HG03064 (cell line): ENCODE measurements around the gene BLNK.

Experiments
- ATAC-seq: cut with Tn5 transposase; IDR thresholded peaks from one replicate; pipeline ENCODE4 v1.9.1; 2021; ENCODE audit warnings: low read depth; ENCODE audit not compliant: unreplicated experiment

BLNK gene

DNA sequence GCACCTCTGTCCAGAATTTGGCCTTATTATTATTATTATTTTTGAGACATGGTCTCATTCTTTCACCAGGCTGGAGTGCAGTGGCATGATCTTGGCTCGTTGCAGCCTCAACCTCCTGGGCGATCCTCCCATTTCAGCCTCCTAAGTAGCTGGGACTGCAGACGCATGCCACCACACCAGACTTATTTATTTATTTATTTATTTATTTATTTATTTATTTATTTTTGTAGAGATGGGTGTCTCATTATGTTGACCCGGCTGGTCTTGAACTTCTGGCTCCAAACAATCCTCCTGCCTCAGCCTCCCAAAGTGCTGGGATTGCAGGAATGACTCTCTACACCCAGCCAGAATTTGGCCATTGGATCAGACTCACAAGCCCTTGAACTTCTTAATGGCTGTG is 6.4 kb downstream of the BLNK start:
- ATAC-seq, result no peak

DNA sequence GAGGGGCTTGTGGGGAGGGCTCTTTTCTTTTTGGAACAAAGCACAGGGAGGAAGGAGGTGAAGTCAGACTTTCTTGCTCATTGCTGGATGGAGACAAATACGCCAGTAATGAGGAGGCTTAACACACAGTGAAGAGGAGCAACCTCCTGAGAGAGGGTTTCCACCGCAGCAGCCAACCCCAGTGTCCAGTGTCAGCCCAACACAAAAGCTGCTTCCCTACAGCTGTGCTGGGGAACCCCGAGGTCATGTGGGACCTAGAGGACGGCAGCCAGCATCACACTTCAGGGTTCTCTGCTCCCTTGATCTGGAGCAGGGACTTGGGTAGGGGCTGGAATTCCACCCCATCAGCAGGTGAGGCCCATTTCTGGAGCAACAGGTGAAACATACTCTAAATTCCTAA is 7.7 kb downstream of the BLNK start:
- no peak for ATAC-seq

DNA sequence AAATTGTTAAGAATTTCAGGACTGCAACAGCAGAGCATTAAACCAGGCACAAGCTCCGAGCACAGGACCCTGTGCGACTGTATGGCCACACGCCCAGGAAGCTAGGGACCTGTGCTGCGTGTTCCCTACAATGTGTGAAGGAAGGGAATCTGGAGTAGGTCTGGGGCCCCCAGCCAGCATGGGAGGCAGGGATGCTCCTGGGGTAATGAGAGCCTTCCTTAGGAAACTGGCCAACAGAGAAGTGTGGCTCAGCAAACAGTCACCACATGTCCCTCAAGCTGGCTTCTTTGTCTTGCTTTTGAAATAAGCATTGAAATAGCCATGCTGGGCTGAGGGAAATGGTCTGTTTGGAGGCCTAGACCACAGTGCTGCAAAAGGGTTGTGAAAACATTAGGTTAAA is 8.2 kb downstream of the BLNK start:
- no peak for ATAC-seq

DNA sequence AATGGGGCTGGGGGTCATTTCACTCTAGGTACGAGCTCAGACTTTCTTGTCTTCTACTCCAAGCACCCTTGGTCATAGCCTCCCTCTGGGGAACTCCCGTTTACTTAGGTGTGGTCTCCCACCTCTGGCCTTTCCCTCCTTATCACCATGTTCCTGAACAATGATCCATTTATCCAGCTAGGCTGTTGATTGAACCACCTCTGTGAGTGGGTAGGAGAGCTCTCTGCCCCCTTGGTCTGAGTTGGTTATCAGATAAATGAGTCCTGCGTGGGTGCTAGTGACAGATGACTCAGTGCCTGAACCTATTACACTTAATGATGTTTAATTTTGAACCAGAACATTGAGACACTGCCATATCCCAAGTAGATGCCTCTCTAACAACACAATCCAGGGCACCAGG is 9.4 kb downstream of the BLNK start:
- ATAC-seq, result no peak

DNA sequence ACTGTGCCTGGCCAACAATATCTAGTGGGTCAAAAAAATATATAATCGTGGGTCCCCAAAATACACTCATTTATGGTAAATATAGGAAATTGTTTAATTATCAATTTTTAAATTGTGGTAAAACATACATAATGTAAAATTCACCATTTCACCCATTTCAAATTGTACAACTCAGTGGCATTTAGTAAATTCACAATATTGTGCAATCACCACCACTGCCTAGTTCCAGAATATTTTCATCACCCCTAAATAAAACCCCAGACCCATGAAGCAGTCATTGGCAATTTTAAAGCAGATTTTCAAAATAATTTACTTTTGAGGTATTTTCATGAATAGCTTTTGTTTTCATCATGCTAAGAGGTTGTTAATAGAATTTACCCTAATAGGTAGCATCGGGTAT is 10.2 kb downstream of the BLNK start:
- ATAC-seq, result no peak

DNA sequence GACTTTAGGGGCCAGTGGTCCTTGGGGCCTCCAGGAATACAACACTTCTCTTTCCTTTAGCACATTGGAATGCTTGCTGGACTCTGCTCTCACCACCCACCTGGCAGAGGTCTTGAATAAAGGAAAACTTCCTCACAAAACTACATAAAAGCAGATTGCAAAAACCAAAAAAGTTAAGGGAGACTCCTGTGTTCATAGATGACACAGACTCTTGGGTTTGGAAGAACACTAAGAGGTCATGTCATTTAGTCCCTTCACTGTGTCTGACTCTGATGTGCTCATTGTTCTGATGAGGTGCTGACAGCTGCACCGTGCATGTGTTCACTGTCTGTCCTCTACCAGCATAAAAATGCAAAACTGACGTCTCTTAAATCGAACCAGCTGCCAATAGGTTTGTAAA is 11.4 kb downstream of the BLNK start:
- no peak for ATAC-seq

DNA sequence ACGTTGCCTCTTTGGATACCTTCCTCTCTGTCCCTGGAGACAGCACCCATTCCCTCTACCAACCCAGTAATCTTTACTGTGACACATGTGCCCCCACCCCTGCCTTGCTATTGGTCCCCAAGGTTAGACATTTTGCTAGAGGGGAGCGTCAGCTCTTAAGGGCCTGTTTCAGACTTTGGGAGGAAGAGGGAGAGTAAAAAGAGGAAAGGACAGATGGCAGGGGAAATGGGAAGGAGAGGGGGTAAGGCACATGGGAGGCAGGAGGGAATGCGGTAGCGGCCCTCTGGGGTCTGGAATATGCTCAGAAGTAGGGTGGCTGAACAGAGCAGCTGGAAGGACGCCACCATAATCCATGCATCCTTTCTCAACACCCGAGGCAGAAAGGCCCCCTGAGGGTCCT is 12.2 kb downstream of the BLNK start:
- no peak for ATAC-seq

DNA sequence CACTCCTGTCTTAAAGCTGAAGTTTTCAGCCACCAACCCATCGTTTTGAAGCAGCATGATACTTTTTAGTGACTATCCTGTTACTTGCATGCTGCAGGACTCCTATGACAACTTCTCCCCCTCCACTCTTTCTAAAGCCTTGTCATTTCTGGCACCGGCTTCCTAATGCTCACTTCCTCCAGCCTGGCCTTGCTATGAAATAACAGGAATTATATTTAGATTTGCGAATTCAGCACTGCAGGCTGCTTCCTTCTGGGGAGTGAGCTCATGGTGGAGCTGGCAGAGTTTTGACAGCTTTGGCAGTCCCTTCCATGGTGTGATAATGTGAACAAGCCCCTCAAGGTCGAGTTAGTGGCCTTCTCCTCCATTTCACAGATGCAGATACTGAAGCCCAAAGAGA is 13.4 kb downstream of the BLNK start:
- ATAC-seq, result no peak

DNA sequence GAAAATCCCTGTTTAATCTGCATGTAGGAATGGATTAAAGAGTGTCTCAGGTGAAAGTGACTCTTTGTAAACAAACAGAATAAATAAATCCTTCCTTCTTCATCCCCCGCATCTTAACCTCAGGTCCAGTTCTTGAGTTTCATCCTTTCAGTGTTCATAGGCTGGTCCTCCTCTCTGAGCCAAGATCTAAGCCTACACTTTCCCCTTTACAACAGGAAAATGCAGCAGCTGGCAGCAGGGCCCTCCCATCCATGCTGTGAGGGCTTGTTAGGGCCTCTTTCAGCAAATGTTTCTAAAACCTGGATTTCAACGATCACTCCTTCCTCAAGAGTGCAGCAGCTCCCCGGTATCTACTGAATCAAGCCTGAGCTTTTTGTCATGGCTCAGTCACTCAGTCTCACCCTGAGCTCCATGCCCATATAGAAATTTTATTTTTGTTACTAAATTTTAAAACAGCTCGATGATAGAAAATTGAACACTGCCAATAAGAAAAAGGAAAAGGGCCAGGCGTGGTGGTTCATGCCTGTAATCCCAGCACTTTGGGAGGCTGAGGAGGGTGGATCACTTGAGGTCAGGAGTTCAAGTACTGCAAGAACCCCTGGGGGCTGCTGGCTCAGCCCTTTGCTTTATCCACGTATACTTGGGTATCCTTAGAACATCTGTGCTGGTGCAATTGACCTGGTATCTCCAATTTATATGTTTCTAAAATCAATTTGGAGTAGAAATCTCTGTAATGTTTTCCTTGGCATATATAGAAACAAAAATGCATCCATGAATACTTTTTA is 15.6 kb downstream of the BLNK start:
- ATAC-seq, result no peak

DNA sequence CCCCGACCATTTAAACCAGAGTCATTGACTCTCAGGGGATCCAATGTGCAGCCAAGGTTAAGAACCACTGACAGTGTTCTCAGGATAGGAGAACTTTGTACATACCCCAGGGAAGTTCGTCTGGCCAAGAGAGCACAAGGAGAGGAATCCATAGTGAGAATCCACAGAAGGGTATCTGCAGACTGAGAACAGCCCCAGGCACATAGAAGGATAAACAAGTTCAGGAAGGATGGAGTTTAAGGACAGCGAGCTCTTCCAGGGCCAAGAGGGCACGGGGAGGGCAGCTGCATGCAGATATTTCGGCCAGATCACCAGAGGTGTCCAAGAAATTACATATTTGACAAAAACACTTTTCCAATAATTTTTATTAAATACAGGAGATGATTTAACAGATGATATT is 16.4 kb downstream of the BLNK start:
- ATAC-seq, result no peak

DNA sequence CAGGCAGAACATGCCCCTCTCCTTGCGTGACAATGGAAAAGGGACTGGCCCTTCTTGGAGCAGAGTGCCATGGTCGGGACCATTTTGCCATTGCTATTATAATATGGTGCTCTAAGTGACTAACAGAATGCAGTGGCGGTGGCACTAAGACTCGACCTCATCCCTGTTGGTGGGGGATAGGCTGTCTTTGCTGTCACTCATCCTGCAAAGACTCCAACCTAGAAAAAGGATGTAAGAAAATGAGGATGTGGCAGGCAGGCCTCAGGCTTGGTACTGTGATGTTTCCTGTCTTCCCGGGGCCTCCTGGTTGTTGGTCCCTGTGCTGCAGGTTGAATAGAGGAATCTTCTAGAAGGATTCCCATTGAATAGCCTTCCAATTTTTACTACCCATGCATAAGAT is 18.6 kb downstream of the BLNK start:
- ATAC-seq, result no peak

DNA sequence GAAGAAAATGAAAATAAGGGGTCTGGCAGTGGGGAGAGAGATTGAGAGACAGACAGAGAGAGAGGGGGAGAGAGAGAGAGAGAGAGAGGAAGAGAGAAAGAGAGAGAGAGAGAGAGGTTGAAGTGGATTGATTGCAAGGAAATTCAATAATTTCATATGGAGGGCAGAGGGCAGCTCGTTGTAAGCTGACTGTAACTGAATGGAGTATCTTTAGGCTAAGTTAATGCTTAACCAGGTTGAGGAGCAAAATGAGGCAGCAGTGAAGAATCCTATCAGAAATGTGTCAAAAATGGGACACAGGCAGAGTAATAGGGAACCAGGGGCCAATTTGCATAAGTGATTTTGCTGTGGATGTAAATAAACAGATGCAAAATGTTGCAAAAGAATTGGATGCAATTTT is 21.0 kb downstream of the BLNK start:
- ATAC-seq, result no peak

DNA sequence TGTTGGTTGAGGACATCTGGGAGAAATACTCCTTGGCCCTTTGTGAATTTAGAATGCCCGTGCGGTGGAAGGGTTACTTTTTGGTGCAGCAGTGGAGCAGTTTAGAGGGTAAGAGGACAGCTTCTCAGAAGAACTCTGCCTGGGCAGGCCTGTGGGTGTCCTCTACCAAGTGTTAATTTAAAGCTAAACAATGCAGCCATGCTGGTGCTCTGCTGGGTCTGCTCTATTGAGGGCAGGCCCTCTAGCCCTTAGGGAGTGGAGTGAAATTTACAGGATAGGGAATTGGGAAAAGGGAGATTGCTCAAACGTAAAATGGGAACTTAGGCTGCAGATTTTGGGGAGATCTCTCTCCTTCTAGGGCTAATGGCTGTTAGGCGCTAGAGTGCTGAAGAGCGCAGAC is 22.1 kb downstream of the BLNK start:
- no peak for ATAC-seq

DNA sequence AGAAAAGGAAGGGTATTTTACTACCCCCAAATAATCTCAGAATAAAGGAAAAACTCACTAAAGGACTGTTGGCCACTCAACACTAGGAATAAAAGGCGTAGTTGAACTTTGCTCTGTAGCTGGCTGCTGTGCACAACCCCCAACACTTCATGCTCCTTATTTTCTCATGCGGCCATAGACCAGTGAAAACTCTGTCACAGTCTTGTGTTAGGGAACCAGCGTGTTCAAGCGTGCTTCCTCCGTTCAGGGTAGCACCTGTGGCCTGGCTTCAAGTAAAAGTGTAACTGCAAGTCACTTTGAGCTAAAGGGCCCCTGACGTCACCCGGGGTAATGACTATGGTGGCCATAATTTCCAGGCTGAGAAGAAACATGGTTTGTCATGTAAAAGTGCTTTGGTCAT is 27.0 kb downstream of the BLNK start:
- ATAC-seq, result peak; percentile 99

DNA sequence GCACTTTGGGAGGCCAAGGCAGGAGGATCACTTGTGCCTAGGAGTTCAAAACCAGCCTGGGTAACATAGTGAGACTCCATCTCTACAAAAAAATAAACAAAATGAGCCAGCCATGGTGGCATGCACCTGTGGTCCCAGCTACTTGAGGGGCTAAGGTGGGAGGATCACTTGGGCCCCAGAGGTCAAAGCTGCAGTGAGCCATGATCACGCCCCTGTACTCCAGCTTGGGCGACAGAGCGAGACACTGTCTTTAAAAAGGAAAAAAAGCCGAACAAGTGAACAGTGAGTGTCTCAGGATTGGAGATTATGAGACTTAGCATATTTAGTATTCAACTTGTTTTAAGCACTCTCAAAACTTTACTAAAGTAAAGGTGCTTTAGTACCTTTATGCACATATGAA is 28.1 kb downstream of the BLNK start:
- ATAC-seq, result no peak

DNA sequence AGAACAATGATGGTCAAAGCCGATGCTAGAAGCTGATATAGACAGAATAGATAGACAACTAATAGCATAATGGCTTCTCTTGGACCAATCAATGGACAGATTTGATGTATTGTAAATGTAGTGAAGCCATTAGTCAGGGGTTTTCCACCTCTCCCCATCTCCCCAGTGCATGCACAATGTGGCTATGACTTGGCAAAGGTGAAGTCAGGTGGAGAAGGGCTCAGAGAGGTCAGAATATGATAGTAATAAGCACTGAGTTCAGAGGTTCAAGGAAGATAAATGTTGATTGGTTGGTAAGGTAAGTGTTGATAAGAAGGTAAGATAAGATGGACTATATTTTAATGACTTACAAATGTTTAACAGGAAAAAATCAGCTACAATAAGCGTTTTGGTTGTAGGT is 28.5 kb downstream of the BLNK start:
- ATAC-seq, result no peak

DNA sequence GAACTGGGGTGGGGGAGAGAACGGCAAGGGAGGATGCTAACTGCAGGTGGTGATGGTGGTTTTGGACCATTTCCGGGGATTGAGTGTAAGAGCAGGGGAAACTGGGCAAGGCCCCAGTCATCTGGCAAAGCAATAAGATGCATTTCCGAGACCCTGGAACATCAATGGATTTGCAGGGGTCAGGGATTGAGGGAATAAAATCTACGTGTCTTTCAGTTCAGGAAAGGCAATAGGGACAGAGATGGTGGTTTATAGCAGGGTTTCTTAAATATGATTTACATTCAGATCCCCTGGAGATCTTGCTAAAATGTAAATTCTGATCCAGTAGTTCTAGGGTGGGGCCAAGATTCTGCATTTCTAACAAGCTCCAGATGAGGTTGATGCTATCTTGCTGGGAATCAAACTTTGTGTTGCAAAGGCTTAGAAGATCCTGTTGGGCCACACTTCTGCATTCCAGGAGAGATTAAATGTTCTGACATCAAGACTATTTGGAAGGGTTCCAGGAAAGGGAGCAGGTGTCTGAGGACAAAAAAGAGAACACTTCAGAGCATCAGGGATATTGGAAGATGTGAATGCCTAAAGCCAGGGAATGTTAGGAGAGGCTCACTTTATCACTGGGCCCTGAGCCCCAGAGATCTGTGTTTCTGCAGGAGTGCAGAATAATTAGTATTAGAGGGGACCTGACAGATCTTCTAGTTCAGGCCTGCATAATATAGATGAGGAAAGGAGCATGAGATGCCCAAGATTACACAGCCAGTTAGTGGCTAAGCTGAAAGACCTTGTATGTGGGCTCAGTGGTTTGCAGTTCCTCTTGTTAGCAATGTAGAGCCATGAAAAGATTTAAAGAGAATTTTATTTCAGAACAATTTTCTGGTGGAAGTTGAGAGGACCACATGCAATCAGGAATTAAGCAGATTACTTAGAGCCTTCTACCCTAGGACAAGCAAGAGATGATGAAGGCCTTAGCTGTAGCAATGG is 32.4 kb downstream of the BLNK start:
- ATAC-seq, result no peak

DNA sequence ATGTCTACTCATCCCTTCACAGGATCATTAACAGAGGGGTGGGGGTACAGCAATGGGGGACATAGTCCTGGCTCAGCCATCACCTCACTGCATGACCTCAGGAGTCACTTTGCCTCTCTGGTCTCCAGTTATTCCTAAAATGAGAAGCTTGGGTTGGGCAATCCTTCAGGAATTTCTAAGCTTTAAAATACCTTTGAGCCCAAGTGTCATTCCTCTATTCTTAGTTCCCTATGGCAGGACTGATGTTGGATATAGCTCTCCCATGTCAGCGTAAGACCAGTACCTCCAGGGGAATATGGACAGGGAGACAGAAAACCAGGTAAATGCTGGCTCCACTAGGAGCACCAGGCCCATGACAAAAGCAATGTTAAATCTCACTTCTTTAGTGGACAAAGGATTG is 34.5 kb downstream of the BLNK start:
- ATAC-seq, result no peak

DNA sequence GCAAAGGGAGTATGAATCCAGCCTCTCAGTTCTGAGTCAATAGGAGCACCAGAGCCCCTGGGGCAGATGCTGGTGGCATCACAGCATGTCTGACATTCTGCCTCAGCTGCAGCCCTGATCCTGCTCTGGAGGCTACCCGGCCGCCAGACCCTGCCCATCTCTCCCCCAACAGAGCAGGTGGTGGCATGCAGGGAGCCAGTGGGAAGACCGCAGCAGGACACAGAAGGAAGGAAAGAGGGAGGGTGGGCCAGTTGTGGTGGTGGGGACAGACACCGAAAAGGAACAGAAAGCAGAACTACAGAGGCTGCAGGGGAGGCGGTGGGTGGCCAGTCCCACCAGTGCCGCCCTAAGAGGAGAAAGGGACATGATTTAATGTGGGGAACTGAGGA is 35.3 kb downstream of the BLNK start:
- ATAC-seq, result no peak

DNA sequence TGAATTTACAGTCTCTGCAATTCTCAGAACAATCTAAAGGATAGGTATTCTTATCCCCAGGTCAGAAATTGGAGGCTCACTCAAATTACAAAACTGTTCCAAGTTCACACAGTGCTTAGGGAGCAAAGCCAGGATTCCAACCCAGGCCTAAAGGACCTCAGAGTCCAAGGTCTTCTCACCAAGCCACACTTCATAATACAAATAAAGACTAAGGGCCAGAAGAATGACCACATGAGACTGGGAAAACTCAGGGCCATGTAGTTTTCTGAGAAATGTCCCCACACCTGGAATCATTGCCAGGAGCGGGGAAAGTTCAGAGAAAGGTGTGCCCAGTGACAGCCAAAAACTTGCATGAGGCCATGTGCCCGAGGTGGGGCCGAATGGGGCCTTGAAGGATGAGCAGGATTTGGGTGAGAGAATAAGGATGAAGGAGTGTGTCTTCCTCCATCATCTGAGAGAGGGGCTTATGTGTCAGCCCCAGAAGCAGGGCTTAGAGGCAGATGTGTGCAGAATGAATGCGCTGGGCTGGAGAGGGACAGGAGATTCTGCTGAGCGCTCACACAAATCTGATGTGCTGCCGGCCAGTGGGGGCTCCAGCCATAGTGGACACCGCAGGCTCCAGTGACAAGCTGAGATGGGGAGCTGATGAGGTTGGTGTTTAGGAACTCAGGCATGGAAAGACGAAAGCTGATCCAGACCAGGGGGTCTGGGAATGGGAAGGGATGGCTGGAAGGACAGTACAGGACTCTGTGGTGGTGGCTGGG is 35.9 kb downstream of the BLNK start:
- ATAC-seq, result no peak

DNA sequence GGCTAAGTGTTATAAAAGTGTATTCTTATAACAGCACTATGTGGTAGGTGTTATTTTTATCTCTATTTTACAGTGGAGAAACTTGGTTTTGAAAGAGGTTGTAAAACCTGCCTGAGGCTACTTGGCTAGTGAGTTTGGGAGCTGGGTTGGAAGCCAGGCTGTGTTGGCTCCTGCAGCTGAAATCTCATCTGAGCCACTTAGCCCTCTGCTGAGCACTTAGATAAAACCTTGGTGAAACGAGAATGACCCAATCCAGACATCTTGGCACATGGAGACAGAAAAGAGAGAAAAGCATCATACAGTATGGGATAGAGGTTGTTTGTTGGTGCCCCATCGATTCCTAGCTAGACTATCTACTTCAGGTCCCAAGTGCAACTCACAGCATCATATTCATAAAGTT is 37.4 kb downstream of the BLNK start:
- ATAC-seq, result no peak
